Gastrocnemius medialis (tissue), 4 donors: Measurements from ENCODE around the gene CTIF.

Experiments
- POLR2A ChIP-seq, 2 donors: fragments of 450-650 bp; IDR thresholded peaks; one replicate each; pipeline ENCODE4 v1.6.1; 2017; ENCODE audit warnings: antibody characterized with exemption in 2 of 2, mild to moderate bottlenecking in 2 of 2, moderate library complexity in 2 of 2
- TF ChIP-seq, protein P1 (sequence below), 5 experiments: fragments of 450-650 bp in 3 of 5; fragments of 200-600 bp in 2 of 5; sonication (generic) in 2 of 5; IDR thresholded peaks in 4 of 5; conservative IDR thresholded peaks in 1 of 5; 1 replicate in 4 of 5; 2 replicates in 1 of 5; pipeline ENCODE4 v1.5.1; 2016 to 2019; ENCODE audit warnings: antibody characterized with exemption in 5 of 5, mild to moderate bottlenecking in 3 of 5, moderate library complexity in 3 of 5

DNA sequence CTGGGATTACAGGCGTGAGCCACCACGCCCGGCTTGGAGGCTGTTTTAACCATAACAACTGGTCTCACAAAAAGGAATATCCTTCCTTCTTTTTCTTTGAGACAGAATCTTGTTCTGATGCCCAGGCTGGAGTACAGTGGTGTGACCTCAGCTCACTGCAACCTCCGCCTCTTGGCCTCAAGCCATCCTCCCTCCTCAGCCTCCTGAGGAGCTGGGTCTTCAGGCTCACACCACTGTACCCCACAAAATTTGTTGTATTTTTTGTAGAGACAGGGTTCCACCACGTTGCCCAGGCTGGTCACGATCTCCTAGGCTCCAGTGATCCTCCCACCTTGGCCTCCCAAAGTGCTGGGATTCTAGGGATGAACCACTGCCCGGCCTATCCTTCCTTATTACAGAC, 21.7 kb downstream of the CTIF start:
- TF ChIP-seq POLR2A (IDR thresholded peaks at IDR 0.05), result no peak
- TF ChIP-seq, protein P1, sequence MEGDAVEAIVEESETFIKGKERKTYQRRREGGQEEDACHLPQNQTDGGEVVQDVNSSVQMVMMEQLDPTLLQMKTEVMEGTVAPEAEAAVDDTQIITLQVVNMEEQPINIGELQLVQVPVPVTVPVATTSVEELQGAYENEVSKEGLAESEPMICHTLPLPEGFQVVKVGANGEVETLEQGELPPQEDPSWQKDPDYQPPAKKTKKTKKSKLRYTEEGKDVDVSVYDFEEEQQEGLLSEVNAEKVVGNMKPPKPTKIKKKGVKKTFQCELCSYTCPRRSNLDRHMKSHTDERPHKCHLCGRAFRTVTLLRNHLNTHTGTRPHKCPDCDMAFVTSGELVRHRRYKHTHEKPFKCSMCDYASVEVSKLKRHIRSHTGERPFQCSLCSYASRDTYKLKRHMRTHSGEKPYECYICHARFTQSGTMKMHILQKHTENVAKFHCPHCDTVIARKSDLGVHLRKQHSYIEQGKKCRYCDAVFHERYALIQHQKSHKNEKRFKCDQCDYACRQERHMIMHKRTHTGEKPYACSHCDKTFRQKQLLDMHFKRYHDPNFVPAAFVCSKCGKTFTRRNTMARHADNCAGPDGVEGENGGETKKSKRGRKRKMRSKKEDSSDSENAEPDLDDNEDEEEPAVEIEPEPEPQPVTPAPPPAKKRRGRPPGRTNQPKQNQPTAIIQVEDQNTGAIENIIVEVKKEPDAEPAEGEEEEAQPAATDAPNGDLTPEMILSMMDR (IDR thresholded peaks at IDR 0.05 in 4 of 5, conservative IDR thresholded peaks at IDR 0.05 in 1 of 5), result no peak
